ENCODE results near the gene SCCPDH. TPM values are rescaled to one million over a fixed set of nuclear protein-coding genes. Genes with fewer than 3 reads are reported as not detected.
"Not testable (repeated sequence)": the region's sequence is repeated elsewhere in the genome, so short reads cannot be mapped to it uniquely, and the experiment has no call there.

The SCCPDH gene
- total RNA-seq, 4 donors from 2014 or later, result 13.3 to 23.3 (median 17.0) TPM

GRCh38 chr1:246730839-246731238 is 6.6 kb downstream of the SCCPDH start:
- intact Hi-C loops (cut with DNase I; ENCODE audit: low total_unique reads), result no loop called here
- H3K4me3 ChIP-seq (ENCODE audit: low read depth, poor library complexity, severe bottlenecking), result no peak overlapping the region
- no peak for TF ChIP-seq POLR2A (IDR thresholded peaks at IDR 0.05)
- TF ChIP-seq CTCF (IDR thresholded peaks at IDR 0.05), result no peak
- DNase-seq (ENCODE audit: low spot score in 2 of 2), result no peak
- 94 to 96% methylated on average over 8 of the region's 8 CpGs for WGBS, 2 donors

DNA sequence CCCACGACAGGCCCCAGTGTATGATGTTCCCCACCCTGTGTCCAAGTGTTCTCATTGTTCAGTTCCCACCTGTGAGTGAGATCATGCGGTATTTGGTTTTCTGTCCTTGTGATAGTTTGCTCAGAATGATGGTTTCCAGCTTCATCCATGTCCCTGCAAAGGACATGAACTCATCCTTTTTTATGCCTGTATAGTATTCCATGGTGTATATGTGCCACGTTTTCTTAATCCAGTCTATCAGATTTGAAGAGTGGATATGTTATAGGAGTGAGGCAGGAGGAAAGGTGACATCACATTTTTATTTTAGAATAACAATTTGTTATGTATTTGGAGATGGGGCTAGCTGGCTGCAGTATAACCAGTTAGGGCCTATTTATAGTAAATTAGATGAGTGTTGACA is 7.7 kb downstream of the SCCPDH start:
- DNase-seq (ENCODE audit: low spot score in 2 of 2); H3K4me3 ChIP-seq (ENCODE audit: low read depth, poor library complexity, severe bottlenecking); intact Hi-C loops (cut with DNase I; ENCODE audit: low total_unique reads): not testable (repeated sequence)
- 93 to 94% methylated on average over 3 of the region's 3 CpGs for WGBS, 2 donors

GRCh38 chr1:246733704-246734103 is 9.5 kb downstream of the SCCPDH start:
- intact Hi-C loops (cut with DNase I; ENCODE audit: low total_unique reads), result no loop called here
- no peak for DNase-seq (ENCODE audit: low spot score in 2 of 2)
- no peak overlapping the region for H3K4me3 ChIP-seq (ENCODE audit: low read depth, poor library complexity, severe bottlenecking)
- TF ChIP-seq CTCF (IDR thresholded peaks at IDR 0.05) (no peak), POLR2A (IDR thresholded peaks at IDR 0.05) (no peak)

DNA sequence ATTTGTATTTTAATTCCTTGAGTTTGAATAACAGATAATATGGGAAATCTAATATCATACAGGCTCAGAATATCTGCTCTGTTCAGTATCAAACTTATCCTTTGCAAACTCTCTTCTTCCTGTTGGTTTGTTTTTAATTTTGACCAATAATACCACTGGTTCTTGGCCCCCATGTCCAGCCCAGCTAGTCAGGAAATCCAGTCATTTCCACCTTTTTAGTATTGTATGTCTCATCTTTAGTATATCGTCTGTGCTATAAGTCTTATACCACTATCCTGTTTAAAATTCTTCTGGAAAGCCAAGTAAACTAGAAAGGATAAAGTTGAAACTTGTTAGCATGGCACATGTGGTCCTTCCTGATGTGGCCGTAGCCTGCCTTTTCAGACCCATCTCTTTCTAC is 10.7 kb downstream of the SCCPDH start:
- intact Hi-C loops (cut with DNase I; ENCODE audit: low total_unique reads), result no loop called here
- H3K4me3 ChIP-seq (ENCODE audit: low read depth, poor library complexity, severe bottlenecking), result no peak overlapping the region
- DNase-seq (ENCODE audit: low spot score in 2 of 2), result no peak
- 84 to 89% methylated on average over 2 of the region's 2 CpGs for WGBS, 2 donors
- no peak for TF ChIP-seq POLR2A (IDR thresholded peaks at IDR 0.05)
- no peak for TF ChIP-seq CTCF (IDR thresholded peaks at IDR 0.05)

DNA sequence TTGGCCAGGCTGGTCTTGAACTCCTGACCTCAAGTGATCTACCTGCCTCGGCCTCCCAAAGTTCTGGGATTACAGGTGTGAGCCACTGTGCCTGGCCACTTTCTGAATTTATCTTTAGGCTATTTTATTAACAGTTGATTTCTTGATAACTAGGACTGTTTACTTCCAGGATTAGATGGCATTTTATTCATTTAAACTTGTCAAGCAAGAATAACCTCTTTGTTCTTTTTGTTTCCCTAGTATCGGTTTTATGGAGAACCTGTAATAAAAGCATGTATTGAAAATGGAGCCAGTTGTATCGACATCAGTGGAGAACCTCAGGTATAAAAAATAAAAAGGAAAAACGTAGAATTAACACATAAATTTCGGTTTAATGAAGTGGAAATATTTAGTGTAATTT is 11.5 kb downstream of the SCCPDH start:
- 75 to 82% methylated on average over 5 of the region's 5 CpGs for WGBS, 2 donors
- DNase-seq (ENCODE audit: low spot score in 2 of 2), result no peak
- intact Hi-C loops (cut with DNase I; ENCODE audit: low total_unique reads), result no loop called here
- no peak overlapping the region for H3K4me3 ChIP-seq (ENCODE audit: low read depth, poor library complexity, severe bottlenecking)
- TF ChIP-seq POLR2A (IDR thresholded peaks at IDR 0.05) (no peak), CTCF (IDR thresholded peaks at IDR 0.05) (no peak)

DNA sequence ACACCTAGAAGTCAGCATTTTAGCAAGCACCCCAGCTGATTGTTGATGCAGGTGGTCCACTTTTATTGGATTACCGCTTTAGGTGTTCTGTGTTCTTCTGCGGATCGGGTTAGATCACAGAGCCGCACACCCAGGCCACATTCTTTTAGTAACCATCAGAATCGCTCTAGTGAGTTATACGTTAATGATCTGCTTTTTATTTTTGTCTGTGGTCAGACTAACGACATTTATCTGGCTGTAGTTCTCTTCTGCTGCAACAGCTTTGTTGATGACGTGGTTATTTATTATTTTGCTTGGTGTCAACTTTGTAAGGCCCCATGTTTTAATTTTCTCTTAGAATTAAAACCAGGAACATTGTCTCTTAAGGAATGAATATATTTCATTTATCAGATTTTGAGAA is 18.2 kb downstream of the SCCPDH start:
- DNase-seq (ENCODE audit: low spot score in 2 of 2), result no peak
- intact Hi-C loops (cut with DNase I; ENCODE audit: low total_unique reads), result no loop called here
- no peak overlapping the region for H3K4me3 ChIP-seq (ENCODE audit: low read depth, poor library complexity, severe bottlenecking)
- WGBS, 2 donors, result 78 to 81% methylated on average over 8 of the region's 8 CpGs
- TF ChIP-seq CTCF (IDR thresholded peaks at IDR 0.05) (no peak), POLR2A (IDR thresholded peaks at IDR 0.05) (no peak)

- H3K4me3 ChIP-seq (ENCODE audit: low read depth, poor library complexity, severe bottlenecking); DNase-seq (ENCODE audit: low spot score in 2 of 2); intact Hi-C loops (cut with DNase I; ENCODE audit: low total_unique reads): not testable (repeated sequence)
- 96 to 98% methylated on average over 10 of the region's 10 CpGs for WGBS, 2 donors
Measured at GRCh38 chr1:246746155-246746554, 21.9 kb downstream of the SCCPDH start.

Measured in lower leg skin (tissue), 4 donors.